Measurements from ENCODE around the gene GDPD3. TPM values are rescaled to one million over a fixed set of nuclear protein-coding genes. Genes with fewer than 3 reads are reported as not detected.

GDPD3 gene
- total RNA-seq, 1 donor from 2014 or later: 0.24 TPM

DNA sequence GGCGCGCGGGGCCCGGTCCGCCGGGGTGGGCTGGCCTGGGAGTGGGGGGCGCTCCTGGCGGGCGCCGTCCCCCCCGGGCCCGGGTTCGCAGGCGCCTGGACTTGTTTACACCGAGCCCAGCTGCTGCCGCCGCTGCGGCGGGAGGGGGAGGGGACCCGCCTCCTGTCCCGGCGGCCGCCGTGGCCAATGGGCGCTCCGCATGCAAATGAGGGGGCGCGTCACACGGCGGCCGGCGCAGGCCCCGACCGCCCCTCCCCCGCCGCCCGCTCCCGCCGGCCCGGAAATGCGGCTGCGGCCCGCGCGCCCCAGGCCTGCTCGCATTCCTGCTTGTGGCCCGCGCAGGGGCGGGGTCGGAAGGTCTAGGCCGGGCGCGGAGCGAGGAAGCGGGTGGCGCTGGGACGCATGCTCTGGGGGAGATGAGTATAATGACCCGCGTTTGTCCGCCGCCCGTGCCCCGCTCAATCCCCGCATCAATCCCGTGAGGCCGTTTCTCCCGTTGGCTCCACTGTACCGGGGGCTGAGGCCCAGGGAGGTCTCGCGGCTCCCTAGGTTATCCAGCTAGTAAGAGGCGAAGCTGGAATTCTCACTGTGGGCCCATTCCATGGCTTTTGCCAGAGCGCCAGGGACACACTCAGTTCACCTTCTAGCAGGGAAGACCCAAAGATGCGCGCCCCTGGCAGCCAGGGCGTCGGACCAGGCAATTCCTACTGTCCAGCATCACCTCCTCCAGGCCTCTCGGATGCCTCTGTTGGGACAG lies 17.1 kb downstream of the GDPD3 start, which contains the start of gene YPEL3:
YPEL3 (minus strand) TSS at position 109 of the 757 bp plus-strand sequence. CDS start 731 bp downstream, outside the sequence.
- DNase-seq (ENCODE audit: low read depth): peak; percentile 85

DNA sequence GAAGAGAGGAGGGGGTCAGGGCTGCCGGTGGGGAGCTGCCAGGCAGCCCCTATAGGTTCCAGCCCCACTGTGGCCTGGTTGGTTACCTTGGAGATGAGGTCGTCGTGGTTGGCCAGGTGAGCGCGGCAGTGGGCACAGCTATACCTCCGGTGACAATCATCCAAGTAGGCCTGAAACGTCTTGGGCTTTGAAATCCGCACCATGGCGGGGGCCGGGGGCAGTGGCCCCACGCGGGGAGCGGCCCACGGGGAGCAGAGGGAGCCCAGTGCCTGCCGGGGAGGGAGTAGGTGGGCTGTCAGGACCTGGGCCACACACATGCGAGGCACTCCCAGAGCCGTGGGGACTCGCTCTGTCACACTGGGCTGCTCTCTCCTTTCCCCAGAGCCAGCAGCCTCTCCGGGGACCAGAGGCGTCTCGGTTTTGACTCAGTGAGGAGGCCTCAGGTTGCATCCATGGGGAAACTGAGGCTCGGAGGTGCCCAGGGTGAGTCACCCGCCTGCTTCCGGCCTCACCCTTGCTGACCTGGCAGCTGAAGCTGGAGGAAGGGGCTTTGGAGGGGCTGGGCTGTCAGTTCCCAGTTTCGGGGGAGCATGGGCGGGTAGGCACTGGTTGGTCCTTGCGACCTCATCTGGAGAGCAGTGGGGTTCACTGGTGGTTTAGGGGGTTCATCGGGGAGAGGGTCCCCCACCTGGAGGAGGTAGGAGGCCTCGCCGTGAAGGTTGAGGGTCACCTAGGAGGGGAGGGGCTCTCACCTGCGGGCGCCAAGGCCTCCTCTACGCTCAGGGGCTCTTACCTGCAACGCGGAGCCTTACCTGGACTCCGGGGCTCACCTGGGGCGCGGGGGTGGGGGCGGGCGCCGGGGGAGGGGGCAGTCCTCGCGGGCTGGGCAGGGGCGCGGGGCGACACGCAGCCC lies 17.9 kb downstream of the GDPD3 start:
- no peak for DNase-seq (ENCODE audit: low read depth)

DNA sequence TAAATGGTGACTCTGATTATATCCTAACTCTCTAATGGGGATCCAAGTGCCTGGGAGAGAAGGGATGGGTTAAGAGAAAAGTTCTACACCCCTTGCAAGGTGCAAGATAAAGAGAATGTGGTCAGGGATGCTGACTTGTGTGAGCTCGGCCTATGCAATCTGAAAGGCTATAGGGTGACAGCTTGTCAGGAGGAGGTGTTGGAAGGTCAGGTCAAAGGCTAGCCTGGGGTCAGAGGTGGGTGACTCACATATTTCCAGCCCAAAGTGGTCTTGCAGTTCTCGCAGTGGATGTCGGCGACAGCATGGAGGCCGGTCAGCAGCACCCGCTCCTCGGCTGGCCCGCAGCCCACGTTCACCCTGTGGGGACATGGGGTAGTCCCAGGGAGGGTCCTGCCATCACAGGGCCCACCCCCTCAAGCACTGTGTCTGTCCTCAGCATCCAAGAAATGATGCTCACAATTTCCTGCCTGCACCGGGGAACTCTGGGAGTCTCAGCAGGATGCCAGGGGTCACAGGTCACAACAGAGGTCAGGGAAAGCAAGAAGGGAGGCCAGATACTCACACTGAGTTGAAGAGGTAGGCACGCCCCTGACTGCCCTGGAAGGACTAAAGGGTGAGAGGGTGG lies 18.7 kb downstream of the GDPD3 start:
- DNase-seq (ENCODE audit: low read depth): no peak

DNA sequence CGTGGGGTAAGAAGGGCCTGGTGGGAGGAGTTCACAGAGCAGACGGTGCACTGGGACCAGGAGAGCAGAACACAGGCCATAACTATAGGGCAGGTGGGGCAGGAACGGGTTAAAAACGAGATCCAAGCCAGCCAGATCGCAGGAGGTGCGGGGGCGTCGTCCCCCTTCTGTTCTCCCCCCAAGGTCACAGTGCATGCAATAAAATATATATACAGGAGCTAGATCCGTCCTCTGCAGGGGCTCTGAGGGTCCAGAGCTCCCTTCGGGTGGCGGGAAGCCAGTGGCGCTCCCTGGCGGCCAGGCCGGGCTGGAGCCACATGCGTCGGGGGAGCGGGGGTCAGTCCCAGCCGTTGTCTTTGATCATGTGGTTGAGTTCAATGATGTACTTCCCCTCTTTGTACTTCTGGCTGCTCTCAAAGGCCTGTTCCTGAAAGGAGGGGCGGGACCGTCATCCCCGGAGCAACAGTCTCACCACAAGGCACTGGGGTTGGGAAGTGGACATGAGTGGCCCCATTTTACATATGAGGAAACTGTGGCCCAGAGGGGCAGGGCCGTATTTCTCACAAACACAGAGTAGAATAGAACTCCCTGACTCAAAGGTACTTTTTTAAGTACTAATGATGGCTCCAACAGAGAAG lies 20.8 kb downstream of the GDPD3 start:
- peak; percentile 40 for DNase-seq (ENCODE audit: low read depth)

DNA sequence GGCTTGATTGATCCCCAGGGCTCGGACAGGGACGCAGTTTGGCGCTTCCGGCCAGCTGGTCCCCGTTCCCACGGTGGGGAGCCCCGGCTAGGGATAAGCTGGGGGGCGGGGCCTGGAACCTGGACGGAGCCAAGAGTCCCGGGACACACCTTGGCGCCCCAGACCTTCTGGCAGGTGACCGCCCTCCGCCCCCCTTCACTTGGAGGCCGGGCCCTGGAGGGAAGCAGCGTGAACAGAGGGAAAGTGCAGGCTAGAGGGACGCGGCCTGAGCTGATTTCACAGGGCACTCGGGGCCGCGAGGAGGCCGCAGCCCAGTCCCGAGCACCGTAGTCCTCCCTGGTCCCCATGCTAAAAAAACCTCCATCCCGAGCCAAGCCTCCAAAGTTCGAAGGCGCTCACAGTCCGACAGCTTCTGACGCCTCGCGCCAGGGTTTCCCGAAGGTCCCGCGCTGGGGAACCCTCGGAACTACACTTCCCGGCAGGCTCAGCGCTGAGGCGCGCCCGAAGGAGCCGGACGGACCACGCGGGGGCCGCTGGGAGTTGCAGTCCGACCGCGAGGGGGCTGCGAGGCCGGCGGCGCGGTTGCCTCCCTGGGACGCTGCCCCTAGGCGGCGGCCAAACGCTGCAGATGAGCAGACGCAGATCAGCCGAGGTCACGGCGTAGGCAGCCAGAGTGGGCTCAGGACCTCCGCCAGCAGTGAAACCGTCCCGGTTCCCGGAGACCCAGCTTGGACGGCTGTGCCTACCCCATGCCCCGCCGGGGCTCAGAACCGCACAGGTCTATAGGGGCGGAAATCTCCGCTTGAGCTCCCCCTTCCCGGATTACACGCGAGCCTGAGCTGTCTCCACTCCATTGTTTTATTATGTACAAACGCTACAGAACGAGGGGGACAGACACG lies 21.6 kb downstream of the GDPD3 start, which contains the start of gene TBX6:
TBX6 (minus strand) TSS at position 451 of the 899 bp plus-strand sequence. CDS start 731 bp downstream, outside the sequence.
- peak; percentile 92 for DNase-seq (ENCODE audit: low read depth)

GRCh38 chr16:30090610-30091331 lies 22.6 kb downstream of the GDPD3 start:
- DNase-seq (ENCODE audit: low read depth): no peak

GRCh38 chr16:30088832-30089624 lies 24.3 kb downstream of the GDPD3 start:
- no peak for DNase-seq (ENCODE audit: low read depth)

- DNase-seq (ENCODE audit: low read depth): no peak
Observed at GRCh38 chr16:30088237-30088831, 25.0 kb downstream of the GDPD3 start.

- no peak for DNase-seq (ENCODE audit: low read depth)
Observed at GRCh38 chr16:30087181-30087898, 26.0 kb downstream of the GDPD3 start.

DNA sequence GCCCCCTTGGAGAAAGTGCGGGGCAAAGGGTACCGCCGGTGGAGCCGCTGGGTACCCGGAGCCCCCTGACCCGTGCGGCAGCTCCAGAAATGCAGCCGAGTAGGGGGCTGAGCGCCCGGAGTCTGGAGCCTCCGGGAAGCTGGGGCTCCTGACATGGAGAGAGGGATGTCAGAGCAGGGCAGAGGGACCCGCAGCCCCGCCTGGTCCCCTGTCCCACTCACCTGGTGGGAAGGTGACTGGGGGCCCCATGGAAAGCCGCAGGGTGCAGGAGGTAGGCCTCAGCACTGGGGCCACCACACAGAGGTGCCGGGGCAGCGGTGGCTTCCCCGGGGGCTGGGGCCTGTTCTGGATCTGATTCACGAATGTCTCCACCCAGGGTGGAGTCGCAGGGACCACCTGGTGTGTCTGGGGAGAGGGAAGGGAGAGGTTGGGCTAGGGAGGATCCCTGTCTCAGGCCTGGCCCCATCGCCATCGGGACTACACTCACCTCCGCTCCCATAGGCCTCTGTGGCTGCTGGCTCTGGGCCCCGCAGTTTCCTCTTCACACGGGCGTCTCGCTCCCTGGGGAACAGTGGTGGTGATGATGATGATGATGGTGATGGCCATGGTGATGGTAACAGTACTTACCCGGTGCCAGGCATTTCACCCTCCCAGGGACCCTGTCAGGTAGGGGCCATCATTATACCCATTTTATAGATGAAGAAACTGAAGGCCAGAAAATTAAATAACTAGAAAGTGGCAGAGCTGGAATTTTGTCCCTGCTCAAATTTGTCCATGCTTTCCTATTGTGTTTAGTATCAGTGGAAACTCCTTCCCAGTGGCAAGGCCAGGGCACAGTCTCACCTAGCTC lies 26.8 kb downstream of the GDPD3 start:
- no peak for DNase-seq (ENCODE audit: low read depth)

DNA sequence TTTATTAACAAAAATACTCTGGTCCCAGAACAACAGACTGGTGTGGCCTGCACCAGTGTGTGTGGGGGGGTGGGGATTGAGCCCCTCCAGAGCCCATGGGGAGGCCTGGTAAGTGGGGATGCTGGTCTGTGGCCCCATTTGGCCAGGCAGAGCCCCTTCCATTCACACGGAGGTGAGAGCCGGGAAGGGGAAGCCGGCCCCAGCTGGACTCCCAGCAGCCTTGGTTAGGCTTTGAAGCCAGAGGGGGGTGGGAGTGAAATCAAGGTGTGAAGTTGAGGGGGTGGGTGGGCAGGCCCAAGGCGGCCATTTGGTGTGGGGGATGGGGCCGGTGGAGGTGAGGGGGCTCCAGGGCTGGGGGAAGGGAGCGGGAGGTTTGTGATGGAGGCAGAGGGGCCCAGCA lies 27.5 kb downstream of the GDPD3 start:
- no peak for DNase-seq (ENCODE audit: low read depth)

DNA sequence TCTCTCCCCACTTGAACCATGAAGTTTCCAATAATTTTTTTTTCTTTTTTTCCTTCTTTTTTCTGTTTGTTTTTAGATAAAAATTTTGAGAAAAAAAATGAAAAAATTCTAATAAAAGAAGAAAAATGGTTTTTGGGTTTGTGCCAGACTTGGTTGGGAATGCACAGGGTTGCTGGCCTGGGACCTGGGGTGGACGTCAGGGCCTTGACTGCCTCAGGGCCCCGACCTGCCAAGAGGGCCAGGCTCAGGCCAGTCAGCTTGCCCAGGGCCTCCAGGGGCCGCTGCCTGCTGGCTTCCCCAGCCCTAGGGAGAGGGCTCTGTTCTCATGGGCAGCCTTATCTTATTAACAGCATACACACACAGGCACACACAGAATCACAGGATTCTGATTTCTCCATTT lies 28.1 kb downstream of the GDPD3 start:
- DNase-seq (ENCODE audit: low read depth): no peak

DNA sequence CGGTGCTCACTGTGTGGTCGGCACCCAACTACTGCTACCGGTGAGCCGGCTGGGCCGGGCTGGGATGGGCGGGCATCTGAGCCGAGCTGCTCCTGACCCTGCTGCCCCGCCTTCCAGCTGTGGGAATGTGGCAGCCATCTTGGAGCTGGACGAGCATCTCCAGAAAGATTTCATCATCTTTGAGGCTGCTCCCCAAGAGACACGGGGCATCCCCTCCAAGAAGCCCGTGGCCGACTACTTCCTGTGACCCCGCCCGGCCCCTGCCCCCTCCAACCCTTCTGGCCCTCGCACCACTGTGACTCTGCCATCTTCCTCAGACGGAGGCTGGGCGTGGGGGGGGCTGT lies 28.5 kb downstream of the GDPD3 start:
- no peak for DNase-seq (ENCODE audit: low read depth)

DNA sequence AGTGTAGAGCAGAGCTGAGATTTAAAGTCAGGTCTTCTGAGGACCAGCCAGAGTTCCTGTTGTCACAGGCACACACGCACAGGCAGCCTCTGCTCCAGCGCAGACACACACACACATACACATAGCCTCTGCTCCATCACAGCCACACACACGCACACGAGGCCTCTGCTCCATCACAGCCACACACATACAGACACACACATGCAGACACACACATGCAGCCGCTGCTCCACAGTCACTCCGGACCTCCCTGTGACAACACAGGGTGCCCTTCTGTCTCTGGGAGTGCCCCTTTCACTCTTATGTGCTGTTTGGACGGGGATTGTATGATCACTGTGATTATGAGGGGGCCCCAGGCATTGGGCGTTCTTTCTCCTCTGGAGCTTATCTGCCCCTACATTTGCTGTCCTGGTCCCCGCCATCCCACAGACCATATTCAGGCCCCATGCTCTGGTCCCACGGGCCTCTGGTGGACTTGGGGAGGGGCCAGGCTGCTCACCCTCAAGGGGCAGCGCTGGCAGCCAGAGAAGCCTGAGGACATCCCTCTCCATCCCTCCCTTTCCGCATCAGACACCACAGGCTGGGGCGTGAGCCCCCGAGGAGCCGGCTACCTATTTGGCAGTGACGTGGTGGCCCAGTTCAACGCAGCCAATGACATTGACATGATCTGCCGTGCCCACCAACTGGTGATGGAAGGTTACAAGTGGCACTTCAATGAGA lies 29.1 kb downstream of the GDPD3 start:
- no peak for DNase-seq (ENCODE audit: low read depth)

DNA sequence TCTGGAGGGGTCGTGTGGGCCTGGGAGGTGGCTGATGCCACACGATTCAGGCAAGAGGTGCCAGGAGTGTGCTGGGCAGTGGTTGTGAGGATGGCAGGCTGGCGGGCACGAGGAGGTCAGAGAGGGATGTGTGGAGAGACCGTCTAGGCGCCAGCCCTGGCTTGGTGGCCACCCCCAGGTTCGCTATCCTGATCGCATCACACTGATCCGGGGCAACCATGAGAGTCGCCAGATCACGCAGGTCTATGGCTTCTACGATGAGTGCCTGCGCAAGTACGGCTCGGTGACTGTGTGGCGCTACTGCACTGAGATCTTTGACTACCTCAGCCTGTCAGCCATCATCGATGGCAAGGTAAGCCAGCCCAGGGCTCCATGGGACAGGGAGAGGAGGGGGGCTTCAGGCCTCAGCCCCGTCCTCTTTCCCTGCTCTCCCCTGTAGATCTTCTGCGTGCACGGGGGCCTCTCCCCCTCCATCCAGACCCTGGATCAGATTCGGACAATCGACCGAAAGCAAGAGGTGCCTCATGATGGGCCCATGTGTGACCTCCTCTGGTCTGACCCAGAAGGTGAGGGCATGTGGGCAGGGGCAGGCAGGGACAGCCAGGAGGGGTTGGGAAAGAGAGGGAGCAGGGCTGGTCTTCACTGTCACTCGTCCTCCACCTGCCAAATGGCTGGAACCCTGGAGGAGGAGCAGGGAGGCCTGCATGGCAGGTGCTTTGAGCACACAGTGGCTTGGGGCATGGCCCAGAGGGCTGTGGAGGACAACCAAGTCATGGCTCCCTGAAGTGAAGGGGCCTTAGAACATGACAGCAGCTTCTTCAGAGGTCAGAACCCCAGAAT lies 29.9 kb downstream of the GDPD3 start:
- DNase-seq (ENCODE audit: low read depth): no peak

All from myocyte (in vitro differentiated cells).